ENCODE data around the gene POLR2E. TPM values are rescaled to one million over a fixed set of nuclear protein-coding genes. Genes with fewer than 3 reads are reported as not detected.

Gene POLR2E
- total RNA-seq, 1 experiment from 2014 or later: 261 TPM

DNA sequence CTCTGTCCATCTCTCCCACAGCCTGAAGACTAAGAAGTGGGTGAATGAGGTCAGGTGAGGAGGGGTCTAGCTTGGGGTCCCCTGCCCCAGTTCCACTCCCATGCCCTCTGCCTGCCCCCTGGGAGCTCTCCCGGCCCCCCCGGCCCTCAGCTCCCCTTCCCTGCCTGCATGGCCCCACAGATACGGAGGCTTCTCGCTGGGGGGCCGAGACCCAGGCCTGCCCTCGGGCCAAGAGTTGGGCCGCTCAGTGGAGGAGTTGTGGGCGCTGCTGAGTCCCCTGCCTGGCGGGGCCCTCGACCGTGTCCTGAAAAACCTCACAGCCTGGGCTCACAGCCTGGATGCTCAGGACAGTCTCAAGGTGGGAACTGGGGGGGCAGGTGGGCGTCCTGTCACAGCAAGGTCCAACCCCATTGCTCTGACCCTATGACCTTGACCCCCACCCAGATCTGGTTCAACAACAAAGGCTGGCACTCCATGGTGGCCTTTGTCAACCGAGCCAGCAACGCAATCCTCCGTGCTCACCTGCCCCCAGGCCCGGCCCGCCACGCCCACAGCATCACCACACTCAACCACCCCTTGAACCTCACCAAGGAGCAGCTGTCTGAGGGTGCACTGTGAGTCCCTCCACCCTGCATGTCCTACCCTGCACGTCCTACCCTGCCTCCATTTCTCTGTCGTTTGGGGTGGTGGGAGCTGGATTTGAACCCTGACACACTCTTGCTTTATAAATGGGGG, 39.1 kb downstream of the POLR2E start:
- Histone ChIP-seq H2BK12ac (ENCODE audit: insufficient read length, low read depth, low read length) (no peak overlapping the region), H2AK5ac (ENCODE audit: insufficient read length, low read length) (no peak overlapping the region), H2BK15ac (ENCODE audit: low read depth, low read length) (no peak overlapping the region), H3K4me2 (ENCODE audit: insufficient read depth, insufficient read length, low read length) (no peak overlapping the region), H3K23me2 (ENCODE audit: insufficient read length, low read depth, low read length, poor library complexity, severe bottlenecking) (no peaks in the 10 kb centered on the region), H3K4ac (ENCODE audit: low read depth, low read length) (no peak overlapping the region), H3K14ac (ENCODE audit: insufficient read depth, low read length) (no peak overlapping the region), H4K20me1 (ENCODE audit: control insufficient read depth, insufficient read depth, insufficient read length) (no peaks in the 10 kb centered on the region), H4K91ac (ENCODE audit: insufficient read length, low read depth, low read length) (no peak overlapping the region), H4K8ac (replicated peaks; ENCODE audit: insufficient read length, low read depth, low read length) (no peak overlapping the region), H3K79me1 (ENCODE audit: insufficient read depth, low read depth, low read length, poor library complexity, severe bottlenecking) (no peaks in the 10 kb centered on the region), H3K79me2 (ENCODE audit: insufficient read depth, low read length) (no peaks in the 10 kb centered on the region), H3T11ph (ENCODE audit: low read length) (no peak overlapping the region), H3K27ac (ENCODE audit: insufficient read length, low read depth, low read length) (no peak overlapping the region), H2BK5ac (ENCODE audit: insufficient read length, low read length) (no peak overlapping the region), H3K23ac (ENCODE audit: insufficient read length, low read depth, low read length) (no peak overlapping the region), H2AFZ (ENCODE audit: low read length) (no peak overlapping the region), H3K9ac (ENCODE audit: extremely low read depth, insufficient read length, low read length) (no peak overlapping the region), H3K18ac (ENCODE audit: insufficient read length, low read depth, low read length) (no peak overlapping the region), H2BK120ac (ENCODE audit: low read depth, low read length, poor library complexity, severe bottlenecking) (no peak overlapping the region), H3K4me1 (ENCODE audit: insufficient read depth, low read length) (no peaks in the 10 kb centered on the region), H4K5ac (ENCODE audit: insufficient read length, low read depth, low read length) (no peak overlapping the region), H2BK20ac (ENCODE audit: low read depth, low read length, poor library complexity, severe bottlenecking) (no peak overlapping the region), H3K56ac (ENCODE audit: insufficient read length, low read depth, low read length) (no peak overlapping the region), H3K9me3 (ENCODE audit: control insufficient read depth, low read depth, low read length) (peaks cover 19% of the 10 kb centered on the region), H3K27me3 (ENCODE audit: insufficient read depth, low read length) (no peaks in the 10 kb centered on the region)
- H3K36me3 Mint-ChIP-seq (ENCODE audit: insufficient read depth in 1 of 3, low read depth in 3 of 3): peaks cover 2 to 17% (median 12%) of the 10 kb centered on the region in 3 experiments; a peak in 4 of 7 replicates
- no peaks in the 10 kb centered on the region; the same call in none of the 2 replicates for H3K27me3 Mint-ChIP-seq (ENCODE audit: low read depth)
- peak; percentile 21 for DNase-seq
- TF ChIP-seq, protein P1, sequence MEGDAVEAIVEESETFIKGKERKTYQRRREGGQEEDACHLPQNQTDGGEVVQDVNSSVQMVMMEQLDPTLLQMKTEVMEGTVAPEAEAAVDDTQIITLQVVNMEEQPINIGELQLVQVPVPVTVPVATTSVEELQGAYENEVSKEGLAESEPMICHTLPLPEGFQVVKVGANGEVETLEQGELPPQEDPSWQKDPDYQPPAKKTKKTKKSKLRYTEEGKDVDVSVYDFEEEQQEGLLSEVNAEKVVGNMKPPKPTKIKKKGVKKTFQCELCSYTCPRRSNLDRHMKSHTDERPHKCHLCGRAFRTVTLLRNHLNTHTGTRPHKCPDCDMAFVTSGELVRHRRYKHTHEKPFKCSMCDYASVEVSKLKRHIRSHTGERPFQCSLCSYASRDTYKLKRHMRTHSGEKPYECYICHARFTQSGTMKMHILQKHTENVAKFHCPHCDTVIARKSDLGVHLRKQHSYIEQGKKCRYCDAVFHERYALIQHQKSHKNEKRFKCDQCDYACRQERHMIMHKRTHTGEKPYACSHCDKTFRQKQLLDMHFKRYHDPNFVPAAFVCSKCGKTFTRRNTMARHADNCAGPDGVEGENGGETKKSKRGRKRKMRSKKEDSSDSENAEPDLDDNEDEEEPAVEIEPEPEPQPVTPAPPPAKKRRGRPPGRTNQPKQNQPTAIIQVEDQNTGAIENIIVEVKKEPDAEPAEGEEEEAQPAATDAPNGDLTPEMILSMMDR (conservative IDR thresholded peaks at IDR 0.05): no peak
- H3K9me3 Mint-ChIP-seq: no peaks in the 10 kb centered on the region
- H3K27ac Mint-ChIP-seq: peak overlapping the region in 1 of 3 experiments; percentile 94; a peak in 1 of 7 replicates
- H3K4me3 Mint-ChIP-seq: peak overlapping the region in 1 of 2 experiments; percentile 24; a peak in 2 of 5 replicates
- H3K4me1 Mint-ChIP-seq: peaks cover 2 to 11% of the 10 kb centered on the region in 2 experiments; a peak in 3 of 4 replicates
- no CpG with 5 or more reads among the region's 20 CpGs for WGBS (ENCODE audit: extremely low coverage, insufficient read length, low lambda C conversion rate)
